T-helper 9 cell (primary cell): ENCODE measurements around the gene SYNJ2.

ENCODE experiments used
- DNase-seq: peaks from one replicate; pipeline ENCODE4 v3.0.0-alpha.2; 2020

The SYNJ2 gene

GRCh38 chr6:158044525-158044888 is 62.8 kb downstream of the SYNJ2 start:
- DNase-seq, result no peak

- no peak for DNase-seq
Observed at GRCh38 chr6:158046201-158047126, 64.8 kb downstream of the SYNJ2 start.

GRCh38 chr6:158047127-158047518 is 65.5 kb downstream of the SYNJ2 start:
- DNase-seq, result no peak

- no peak for DNase-seq
Observed at GRCh38 chr6:158047563-158048323, 66.1 kb downstream of the SYNJ2 start.

GRCh38 chr6:158048589-158048988 is 66.9 kb downstream of the SYNJ2 start:
- no peak for DNase-seq

- no peak for DNase-seq
Observed at GRCh38 chr6:158049055-158050028, 67.7 kb downstream of the SYNJ2 start.

GRCh38 chr6:158050107-158050735 is 68.6 kb downstream of the SYNJ2 start:
- no peak for DNase-seq

- DNase-seq, result no peak
Observed at GRCh38 chr6:158050955-158051354, 69.3 kb downstream of the SYNJ2 start.

GRCh38 chr6:158051968-158052367 is 70.3 kb downstream of the SYNJ2 start:
- DNase-seq, result no peak

GRCh38 chr6:158053377-158054313 is 72.0 kb downstream of the SYNJ2 start:
- no peak for DNase-seq

- DNase-seq, result no peak
Observed at GRCh38 chr6:158056355-158056754, 74.7 kb downstream of the SYNJ2 start.

- DNase-seq, result no peak
Observed at GRCh38 chr6:158056804-158057203, 75.1 kb downstream of the SYNJ2 start.

- no peak for DNase-seq
Observed at GRCh38 chr6:158057213-158057987, 75.7 kb downstream of the SYNJ2 start.

GRCh38 chr6:158058171-158058651 is 76.5 kb downstream of the SYNJ2 start:
- no peak for DNase-seq

- DNase-seq, result no peak
Observed at GRCh38 chr6:158059108-158059507, 77.4 kb downstream of the SYNJ2 start.

GRCh38 chr6:158060455-158061360 is 79.0 kb downstream of the SYNJ2 start:
- DNase-seq, result no peak

GRCh38 chr6:158061361-158061708 is 79.7 kb downstream of the SYNJ2 start:
- no peak for DNase-seq

GRCh38 chr6:158061709-158062461 is 80.2 kb downstream of the SYNJ2 start:
- no peak for DNase-seq
